Stimulated activated CD4-positive, alpha-beta T cell treated with anti-CD3 and anti-CD28 coated beads, Interleukin-4, amount 100 ng/mL, for 1 hour (primary cell): Measurements from ENCODE around the gene ARHGEF6.
"Not testable (repeated sequence)": the region's sequence is repeated elsewhere in the genome, so short reads cannot be mapped to it uniquely, and the experiment has no call there.

Experiments used
- DNase-seq: peaks from one replicate; pipeline ENCODE4 v3.0.0-alpha.2; 2020

ARHGEF6 gene, protein sequence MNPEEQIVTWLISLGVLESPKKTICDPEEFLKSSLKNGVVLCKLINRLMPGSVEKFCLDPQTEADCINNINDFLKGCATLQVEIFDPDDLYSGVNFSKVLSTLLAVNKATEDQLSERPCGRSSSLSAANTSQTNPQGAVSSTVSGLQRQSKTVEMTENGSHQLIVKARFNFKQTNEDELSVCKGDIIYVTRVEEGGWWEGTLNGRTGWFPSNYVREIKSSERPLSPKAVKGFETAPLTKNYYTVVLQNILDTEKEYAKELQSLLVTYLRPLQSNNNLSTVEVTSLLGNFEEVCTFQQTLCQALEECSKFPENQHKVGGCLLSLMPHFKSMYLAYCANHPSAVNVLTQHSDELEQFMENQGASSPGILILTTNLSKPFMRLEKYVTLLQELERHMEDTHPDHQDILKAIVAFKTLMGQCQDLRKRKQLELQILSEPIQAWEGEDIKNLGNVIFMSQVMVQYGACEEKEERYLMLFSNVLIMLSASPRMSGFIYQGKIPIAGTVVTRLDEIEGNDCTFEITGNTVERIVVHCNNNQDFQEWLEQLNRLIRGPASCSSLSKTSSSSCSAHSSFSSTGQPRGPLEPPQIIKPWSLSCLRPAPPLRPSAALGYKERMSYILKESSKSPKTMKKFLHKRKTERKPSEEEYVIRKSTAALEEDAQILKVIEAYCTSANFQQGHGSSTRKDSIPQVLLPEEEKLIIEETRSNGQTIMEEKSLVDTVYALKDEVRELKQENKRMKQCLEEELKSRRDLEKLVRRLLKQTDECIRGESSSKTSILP

DNA sequence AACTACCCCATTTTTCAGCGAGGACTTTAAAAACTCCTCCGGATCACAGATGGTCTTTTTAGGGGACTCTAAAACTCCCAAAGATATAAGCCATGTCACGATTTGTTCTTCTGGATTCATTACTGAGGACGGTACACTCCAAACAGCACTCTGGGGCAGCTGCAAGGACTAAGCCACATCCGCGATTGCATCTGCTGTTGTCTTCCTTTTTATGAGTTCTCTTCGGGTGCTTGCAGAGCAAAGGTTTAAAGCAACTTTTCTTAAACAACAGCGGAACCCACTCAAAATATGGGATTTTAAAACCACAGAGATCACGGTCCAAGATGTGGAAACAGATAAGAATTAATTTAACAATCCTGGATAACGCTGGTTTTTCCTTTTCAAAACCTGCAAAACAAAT is at the start of gene ARHGEF6:
ARHGEF6 (minus strand) TSS at position 170 of the 400 bp plus-strand sequence; CDS start at position 120, 50 bp downstream.
- no peak for DNase-seq

DNA sequence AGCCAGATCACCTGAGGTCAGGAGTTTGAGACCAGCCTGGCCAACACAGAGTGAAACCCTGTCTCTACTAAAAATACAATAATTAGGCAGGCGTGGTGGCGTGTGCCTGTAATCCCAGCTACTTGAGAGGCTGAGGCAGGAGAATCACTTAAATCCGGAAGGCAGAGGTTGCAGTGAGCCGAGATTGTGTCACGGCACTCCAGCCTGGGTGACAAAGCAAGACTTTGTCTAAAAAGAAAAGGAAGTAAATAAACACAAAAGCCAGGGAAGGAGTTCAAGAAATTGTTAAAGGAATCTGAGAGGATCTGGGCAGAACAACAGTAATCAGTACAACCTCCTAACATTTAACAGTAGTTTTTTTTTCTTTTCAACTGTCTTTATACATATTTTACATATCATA is 48.7 kb upstream of the ARHGEF6 start:
- DNase-seq: no peak

DNA sequence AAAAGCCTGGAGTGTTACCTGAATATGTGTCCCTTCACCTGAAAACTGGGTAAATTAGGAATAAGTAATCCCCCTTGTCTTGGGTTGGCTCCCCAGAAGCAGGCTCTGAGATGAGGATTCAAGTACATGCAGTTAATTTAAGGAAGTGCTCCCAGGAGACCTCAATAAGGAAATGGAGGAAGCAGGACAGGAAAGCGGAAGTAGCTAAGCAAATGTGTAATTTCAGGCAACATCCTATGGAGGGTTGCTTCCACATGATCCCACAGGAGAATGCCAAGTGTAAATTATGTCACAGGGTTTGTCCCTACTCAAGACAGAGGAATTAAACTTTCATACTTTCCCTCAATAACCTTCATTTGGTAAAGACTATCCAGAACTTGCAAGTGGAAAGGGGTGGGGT is 48.1 kb upstream of the ARHGEF6 start:
- no peak for DNase-seq

DNA sequence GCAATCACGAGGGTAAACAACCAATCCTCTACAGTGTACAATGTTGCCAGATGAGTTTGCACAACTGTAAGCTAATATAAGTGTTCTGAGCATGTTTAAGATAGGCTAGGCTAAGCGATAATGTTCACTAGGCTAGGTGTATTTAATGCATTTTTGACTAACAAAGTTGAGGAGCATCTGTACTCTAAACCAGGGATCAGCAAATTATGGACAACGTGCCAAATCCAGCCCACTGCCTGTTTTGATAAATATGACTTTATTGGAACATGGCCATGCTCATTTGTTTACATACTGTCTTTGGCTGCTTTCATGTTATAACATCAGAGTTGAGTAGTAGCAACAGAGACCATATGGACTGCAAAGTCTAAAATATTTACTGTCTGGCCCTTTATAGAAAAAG is 46.3 kb upstream of the ARHGEF6 start:
- DNase-seq: no peak

DNA sequence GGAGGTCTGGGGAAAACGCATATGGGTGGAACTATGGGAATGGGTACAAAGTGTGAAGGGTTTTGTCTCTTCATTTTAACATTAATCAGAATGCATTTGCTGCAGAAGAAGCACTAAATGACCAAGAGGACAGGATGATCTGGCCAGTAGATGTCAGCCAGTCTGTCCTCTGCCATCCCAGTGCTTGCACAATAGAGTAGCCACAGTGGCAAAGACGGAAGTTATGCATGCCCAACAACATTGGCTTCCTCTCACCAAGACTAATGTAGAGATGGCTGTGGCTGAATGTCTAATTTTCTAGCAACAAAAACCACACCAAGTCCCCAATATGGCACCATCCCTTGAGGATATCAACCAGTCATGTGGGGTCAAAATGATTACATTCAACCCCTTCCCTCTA is 45.0 kb upstream of the ARHGEF6 start:
- no peak for DNase-seq

DNA sequence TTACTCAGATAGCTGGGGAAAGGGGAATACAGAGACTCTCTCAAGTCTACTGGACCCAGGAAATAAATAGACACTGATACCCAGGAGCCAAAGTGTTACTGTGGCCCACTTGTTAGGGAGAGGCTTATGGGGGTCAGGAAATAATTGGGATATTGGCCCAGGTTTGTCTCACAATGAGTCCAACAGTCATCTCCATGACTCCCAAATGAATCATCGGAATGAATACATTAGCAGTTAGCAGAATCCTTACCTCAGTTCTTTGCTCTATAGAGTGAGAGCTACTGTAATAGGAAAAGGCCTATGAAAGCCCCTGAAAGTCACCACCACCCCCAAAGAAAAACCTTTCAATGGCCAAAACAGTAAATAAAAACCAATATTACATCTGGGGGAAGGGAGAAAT is 42.4 kb upstream of the ARHGEF6 start:
- DNase-seq: no peak

DNA sequence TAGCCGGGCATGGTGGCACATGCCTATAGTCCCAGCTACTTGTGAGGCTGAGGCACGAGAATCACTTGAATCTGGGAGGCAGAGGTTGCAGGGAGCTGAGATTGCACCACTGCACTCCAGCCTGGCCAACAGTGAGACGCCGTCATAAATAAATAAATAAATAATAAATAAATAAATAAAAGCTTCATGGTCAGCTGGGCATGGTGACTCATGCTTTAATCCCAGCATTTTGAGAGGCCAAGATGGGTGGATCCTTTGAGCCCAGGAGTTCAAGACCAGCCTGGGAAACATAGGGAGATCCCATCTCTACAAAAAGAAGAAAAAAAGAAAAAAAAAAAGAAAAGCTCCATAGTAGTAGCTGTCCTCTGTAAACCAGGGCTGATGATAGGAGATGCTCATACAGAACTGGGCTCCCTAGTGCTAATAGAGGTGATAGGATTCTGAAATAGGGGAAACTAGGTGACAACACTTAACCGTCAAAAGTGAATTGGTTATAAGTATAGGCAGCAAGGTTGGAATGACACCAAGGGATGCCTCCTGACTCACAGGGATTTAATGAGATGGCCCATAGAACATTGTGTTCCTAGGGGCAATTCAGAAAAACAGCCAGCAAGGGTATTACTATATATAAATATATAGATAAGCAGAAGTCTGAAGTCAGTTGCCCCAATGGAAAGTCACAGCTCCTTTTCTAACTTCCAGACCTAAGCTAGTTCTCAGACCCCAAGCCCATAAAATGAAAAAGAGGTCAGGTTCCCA is 41.8 kb upstream of the ARHGEF6 start:
- no peak for DNase-seq

DNA sequence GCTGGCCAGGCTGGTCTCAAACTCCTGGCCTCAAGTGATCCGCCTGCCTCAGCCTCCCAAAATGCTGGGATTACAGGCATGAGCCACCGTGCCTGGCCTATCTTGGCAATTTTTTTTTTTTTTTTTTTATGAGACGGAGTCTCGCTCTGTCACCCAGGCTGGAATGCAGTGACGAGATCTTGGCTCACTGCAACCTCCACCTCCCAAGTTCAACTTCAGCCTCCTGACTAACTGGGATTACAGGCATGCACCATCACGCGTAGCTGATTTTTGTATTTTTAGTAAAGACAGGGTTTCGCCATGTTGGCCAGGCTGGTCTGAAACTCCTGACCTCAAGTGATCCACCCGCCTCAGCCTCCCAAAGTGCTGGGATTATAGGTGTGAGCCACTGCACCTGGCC is 39.0 kb upstream of the ARHGEF6 start:
- not testable (repeated sequence) for DNase-seq

DNA sequence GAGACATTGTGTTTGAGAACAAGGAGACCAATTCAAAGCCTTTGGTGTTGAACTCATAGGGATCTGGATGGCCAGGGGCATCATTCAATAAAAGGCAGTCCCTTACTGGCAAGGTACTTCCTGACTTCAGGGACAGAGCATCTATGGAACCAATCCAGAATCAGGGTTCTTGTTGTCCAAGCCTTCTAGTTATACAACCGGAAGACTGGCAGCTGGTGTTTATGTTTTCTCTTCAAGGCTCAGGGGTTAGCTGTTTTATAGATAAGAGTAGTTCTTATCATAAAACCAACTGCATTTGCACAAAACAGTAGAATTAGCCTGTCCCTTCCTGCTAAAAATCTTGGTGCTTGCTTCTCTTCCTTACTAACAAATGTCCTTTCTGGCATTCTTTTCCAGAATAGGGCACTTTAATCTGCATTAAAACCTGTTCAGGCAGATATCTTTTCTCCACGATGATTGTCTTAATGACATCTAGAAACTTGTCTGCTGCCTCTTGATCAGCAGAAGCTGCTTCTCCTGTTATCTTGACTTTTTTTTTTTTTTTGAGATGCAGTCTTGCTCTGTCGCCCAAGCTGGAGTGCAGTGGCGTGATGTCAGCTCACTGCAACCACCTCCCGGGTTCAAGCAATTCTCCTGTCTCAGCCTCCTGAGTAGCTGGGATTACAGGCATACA is 38.4 kb upstream of the ARHGEF6 start:
- DNase-seq: no peak

DNA sequence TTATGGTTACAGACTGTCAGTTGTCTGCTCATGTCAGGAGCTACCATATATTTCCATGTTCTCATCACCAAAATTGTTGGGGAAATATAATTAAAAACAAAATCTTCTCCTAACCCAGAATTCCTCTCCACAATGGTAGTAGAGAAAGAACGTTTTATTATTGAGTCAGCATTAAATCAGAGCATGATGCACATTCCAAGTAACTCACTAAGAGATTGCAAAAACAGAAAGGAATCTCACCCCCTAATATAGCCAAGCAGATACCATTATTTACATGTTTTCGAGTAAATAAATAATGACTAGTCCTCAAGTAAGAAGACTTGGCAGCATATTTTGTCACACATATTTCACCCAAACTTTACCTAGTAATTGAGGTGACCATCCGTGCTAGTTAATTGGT is 36.2 kb upstream of the ARHGEF6 start:
- no peak for DNase-seq

DNA sequence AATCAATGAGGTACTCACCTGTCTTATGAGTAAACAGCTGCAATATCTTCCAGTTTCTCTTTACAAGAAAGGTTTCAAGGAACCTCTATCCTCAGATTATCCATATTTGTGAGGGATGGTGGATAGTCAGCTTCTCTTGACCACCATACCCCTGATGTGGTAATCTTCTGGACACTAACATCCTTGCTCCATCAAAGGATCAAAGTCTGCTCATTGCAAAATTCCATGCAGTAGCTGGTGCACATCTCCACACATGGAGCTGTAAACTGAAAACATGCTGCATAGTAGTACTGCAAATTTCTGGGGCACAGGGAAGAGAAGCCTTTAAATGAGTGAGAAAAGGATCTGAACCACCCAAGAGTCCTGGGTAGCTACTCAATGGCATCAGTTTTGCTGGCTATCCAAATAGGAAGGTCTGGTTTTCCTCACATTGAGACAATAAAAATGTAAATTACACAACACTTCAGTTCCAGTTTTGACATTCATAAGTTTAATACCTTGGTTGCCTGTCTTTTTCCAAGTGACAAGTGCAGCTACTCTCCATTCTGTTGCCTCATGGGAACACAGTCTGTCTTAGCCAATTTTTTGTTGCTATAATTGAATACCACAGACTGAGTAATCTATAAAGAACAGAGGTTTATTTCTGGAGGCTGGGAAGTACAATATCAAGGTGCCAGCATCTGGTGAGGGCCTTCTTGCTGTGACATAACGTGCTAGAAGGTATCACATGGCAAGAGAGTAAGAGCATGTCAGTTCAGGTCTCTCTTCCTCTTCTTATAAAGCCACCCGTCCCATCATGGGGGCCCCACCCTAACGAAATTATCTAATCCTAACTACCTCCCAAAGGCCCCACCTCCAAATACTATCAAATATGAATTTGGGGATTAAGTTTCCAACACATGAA is 34.4 kb upstream of the ARHGEF6 start:
- no peak for DNase-seq

DNA sequence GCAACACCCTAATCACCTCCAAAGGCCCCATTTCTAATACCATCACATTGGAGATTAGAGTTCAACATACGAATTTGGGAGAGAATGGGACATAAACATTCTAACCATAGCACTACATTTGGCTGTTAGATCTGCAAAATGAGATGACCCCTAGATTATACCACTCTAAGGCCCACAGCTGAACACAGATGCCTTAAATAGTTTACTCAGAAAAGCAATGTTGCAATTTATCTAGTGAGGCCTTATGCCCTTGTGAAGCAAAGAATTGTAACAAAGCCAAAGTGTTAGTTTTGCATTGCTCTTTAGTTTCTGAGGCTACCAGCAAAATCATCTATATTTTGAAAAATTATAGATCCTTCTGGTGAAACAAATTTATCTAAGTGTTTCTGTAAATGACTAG is 31.6 kb upstream of the ARHGEF6 start:
- DNase-seq: no peak

DNA sequence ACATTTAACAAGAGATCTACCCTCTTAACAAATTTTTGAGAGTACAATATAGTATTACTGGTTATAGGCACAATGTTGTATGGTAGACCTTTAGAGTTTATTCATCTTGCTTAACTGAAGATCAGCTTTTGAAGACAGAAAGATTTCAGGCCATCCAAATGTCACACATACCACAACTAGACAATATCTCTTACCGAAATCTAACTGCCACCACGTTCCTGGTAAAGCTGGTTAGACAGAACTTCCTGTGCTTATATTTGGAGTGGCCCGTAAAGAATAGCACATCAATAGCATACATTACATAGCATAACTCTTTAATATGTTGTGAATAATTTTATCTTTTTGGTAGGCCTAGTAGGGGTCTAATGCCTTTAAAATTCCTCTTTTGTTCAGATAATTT is 29.8 kb upstream of the ARHGEF6 start:
- DNase-seq: no peak

DNA sequence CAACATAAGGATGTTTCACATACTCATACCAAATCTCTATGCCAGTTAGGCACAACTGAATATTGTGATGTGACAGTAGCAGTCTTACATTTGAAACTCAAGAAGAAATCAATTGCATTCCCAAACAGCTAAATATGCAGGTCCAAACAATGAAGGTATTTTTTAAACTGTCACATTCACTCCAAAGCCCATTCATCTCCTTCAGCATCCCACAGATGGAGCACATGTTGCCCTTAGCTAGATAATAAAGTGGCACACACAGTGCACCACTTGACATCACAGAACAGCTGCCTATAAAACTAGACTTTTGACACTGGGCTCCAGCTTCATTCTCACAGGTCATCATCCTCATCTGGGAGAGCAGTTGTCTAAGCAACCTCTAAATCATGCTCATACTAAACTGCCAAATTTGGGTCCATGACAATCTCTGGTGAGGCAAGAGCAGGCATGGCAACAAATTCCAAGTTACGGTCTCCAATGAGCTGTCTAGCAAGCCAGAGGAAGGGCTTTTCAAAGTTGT is 26.2 kb upstream of the ARHGEF6 start:
- DNase-seq: no peak

DNA sequence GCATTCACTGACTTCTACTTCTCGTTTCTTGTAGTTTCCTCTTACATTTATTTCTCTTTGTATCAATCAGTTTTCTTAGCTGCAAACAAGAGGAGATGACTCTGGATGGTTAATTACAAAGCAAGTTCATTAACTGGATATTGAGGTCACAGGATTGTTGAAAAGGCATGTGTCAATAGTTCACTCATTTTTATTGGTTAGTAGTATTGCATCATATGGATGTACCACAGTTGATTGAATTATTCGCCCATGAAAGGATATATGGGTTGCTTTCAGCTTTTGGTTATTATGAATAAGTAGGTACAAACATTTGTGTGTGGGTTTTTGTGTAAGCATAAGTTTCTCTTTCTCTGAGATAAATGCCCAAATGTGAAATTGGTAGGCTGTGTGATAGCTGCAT is 21.8 kb upstream of the ARHGEF6 start:
- no peak for DNase-seq

DNA sequence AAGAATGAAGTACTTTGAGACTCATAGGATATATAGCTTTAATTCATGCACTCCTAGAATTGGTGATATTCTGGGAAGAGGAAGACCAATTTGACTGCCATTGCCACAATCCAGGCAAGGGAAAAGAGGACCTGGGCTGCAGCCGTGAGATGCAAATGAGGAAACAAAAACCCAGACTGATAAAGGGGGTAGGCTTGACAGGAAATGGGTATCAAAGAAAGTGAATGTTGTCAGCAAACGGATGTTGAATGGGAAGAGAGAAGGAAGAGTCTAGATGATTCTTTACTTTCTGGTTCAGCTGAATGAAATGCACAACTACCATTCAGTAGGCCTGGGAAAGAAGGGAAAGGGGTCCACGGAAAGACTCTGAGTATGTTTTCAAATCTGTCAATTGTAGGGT is 17.1 kb upstream of the ARHGEF6 start:
- no peak for DNase-seq

DNA sequence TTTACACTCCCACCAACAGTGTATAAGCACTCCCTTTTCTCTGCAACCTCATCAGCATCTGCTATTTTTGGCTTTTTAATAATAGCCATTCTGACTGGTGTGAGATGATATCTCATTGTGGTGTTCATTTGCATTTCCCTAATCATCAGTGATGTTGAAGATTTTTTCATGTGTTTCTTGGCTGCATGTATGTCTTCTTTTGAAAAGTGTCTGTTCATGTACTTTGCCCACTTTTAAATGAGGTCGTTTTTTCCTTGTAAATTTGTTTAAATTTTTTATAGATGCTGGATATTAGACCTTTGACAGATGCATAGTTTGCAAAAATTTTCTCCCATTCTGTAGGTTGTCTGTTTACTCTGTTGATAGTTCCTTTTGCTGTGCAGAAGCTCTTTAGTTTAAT is 14.4 kb upstream of the ARHGEF6 start:
- DNase-seq: not testable (repeated sequence)

DNA sequence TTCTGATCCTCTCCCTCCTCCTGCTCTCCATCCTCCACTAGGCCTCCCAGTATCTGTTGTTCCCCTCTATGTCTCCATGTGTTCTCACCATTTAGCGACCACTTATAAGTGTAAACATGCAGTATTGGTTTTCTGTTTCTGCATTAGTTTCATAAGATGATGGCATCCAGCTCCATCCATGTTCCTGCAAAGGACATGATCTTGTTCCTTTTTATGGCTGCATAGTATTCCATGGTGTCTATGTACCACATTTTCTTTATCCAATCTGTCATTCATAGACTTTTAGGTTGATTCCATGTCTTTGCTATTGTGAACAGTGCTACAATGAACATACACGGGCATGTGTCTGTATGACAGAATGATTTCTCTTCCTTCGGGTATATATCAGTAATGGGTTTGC is 13.9 kb upstream of the ARHGEF6 start:
- not testable (repeated sequence) for DNase-seq

DNA sequence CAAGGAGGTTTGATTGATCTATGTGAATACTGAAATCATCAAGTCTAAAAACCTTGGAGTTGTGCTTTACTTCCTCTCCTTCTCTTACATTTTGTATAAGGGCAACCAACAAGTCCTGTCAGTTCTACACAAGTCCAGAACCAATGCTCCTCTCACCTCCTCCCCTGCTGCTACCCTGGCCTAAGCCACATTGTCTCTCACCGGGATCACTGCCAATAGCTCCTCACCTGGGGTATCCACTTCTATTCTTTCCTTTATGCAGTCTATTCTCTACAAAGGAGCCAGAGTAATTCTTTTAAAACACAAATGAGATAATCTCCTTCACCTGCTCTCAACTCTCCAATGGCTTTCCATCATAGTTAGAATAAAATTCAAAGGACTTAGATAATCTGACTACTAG is 13.3 kb upstream of the ARHGEF6 start:
- DNase-seq: no peak

DNA sequence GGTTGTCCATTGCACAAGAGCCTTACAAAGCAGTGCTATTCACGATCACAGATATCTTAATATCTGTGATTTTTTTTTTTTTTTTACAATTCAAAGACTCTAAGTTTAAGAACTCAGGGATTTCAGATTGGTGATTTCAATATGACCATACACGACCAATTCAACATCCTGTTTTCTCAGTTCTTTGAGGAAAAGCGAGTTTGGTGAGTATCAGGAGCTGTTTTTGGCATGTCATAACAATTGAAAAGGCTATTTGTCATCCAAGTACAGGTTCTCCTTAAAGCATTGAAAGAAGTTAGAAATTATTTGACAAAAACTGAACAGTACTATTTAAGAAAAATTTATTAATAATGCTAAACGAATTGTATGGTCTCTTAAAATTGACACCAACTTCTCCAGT is 9.1 kb upstream of the ARHGEF6 start:
- DNase-seq: no peak

DNA sequence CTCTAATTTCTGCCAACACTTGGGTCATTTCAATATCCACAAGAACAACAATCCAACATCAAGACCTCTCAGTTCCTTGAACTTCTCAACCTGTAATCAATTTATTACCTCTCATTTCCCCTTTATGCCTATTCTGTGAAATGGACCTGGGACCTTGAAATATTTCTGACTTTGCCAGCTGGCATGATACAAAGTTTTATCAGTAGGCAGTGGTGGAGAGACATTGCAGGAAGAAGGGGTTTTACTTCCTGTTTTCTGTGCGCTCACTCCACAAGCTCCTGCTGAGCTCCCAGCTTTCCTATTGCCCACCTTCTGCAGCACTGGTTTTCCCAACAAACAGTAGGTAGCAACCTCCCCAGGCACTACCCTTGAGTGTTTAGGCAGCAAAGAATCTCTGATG is 3.5 kb upstream of the ARHGEF6 start:
- DNase-seq: no peak

DNA sequence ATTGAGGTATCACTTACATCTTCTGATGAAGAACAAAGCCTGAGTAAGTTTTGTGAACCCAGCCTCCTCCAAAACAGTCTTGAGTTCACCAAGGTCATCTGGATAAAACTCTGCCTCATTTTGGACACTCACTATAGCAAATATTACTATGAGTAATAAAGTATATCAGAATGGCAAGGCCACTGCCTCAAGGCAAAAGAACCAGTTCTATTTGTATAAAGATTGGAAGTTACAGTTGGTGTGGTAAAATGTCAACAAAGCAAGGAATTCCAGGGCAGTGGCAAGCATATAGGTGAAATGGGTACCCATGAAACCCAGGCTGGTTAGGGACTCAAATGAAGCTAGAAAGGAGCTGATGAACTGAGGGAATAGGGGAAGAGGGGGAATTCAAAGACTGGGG is 2.4 kb upstream of the ARHGEF6 start:
- DNase-seq: no peak
